Measurements from ENCODE around the gene KRT8.

KRT8 gene

DNA sequence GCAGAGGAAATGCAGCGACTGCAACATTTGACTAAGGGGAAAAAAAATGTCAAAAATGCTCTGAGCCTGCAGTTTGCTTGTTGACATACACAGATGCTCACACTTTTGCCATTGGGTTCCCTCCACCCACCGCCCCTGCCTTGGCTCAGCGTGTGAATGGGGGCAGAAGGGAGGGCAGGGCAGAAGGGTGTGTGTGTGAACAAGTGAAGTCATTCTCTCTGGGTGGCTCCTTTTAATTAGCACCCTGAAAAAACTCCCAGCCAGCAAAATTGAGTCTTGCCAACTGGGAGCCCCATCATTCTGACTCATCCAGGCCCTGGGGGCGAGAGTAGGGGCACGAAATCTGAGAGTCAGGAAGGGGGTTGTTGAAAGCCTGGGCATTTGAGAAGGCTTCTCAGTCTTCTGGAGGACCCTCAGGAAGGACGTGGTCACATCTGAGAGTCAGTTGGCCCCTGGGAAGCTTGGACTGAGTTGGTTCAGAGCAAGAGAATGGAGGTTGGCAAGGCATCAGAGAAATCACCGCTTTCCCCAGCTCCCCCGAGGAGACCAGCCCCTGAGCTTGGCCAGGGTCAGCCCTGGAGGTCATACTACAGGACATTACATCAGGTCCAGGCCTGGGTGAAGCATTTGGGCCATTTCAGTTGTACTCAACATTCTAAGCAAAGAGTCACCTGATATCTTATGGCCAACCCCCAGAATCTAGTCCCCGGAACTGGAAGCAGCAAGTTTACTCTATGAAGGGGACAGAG, 33.4 kb downstream of the KRT8 start:
- H3K27me3 ChIP-seq (ENCODE audit: insufficient read depth, low read length): peaks cover 22% of the 10 kb centered on the region
- H3K27ac ChIP-seq (ENCODE audit: low read depth, low read length): no peak overlapping the region
- no peak overlapping the region for H3K9ac ChIP-seq (ENCODE audit: low read depth, low read length)
- H3K36me3 ChIP-seq (ENCODE audit: insufficient read depth, low read length): no peaks in the 10 kb centered on the region
- WGBS: 66% methylated on average over 9 of the region's 9 CpGs
- no peaks in the 10 kb centered on the region for H3K9me3 ChIP-seq (ENCODE audit: insufficient read depth, low read depth, low read length)
- H3K4me3 ChIP-seq (ENCODE audit: low read length): no peak overlapping the region
- peaks cover 2% of the 10 kb centered on the region; the same call in 1 of the 2 replicates for H3K4me1 ChIP-seq (ENCODE audit: insufficient read depth, low read length)

GRCh38 chr12:52870361-52871290, 34.2 kb downstream of the KRT8 start:
- H3K27me3 ChIP-seq (ENCODE audit: insufficient read depth, low read length): peaks cover 22% of the 10 kb centered on the region
- WGBS: 44% methylated on average over 14 of the region's 14 CpGs
- H3K9ac ChIP-seq (ENCODE audit: low read depth, low read length): no peak overlapping the region
- H3K27ac ChIP-seq (ENCODE audit: low read depth, low read length): no peak overlapping the region
- H3K4me3 ChIP-seq (ENCODE audit: low read length): no peak overlapping the region
- H3K36me3 ChIP-seq (ENCODE audit: insufficient read depth, low read length): no peaks in the 10 kb centered on the region
- no peaks in the 10 kb centered on the region for H3K9me3 ChIP-seq (ENCODE audit: insufficient read depth, low read depth, low read length)
- H3K4me1 ChIP-seq (ENCODE audit: insufficient read depth, low read length): peaks cover 2% of the 10 kb centered on the region; the same call in 1 of the 2 replicates

GRCh38 chr12:52867642-52868041, 37.2 kb downstream of the KRT8 start:
- no peak overlapping the region for H3K4me3 ChIP-seq (ENCODE audit: low read length)
- no peak overlapping the region for H3K9ac ChIP-seq (ENCODE audit: low read depth, low read length)
- no peaks in the 10 kb centered on the region for H3K27me3 ChIP-seq (ENCODE audit: insufficient read depth, low read length)
- WGBS: 70% methylated on average over 9 of the region's 9 CpGs
- H3K9me3 ChIP-seq (ENCODE audit: insufficient read depth, low read depth, low read length): no peaks in the 10 kb centered on the region
- no peaks in the 10 kb centered on the region for H3K36me3 ChIP-seq (ENCODE audit: insufficient read depth, low read length)
- peaks cover 2% of the 10 kb centered on the region; the same call in 1 of the 2 replicates for H3K4me1 ChIP-seq (ENCODE audit: insufficient read depth, low read length)
- H3K27ac ChIP-seq (ENCODE audit: low read depth, low read length): no peak overlapping the region

DNA sequence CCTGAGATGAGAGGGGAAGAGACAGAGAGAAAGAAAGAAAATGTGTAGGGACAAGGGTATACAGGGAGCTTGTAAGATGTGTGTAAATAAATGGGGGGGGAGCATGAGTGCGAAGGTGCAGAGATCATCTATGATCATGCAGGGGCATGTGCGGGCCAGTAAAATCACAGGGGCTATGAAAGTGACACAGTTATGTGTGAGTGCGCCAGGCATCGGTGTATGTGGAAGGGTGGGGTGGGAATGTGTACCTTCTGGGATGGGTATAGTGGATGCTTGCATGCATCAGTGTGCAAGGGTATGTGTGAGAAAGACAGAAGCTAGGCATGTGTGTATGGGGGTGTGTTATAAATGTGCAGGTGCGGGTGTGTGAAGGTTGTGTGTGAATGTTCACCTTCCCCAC, 37.7 kb downstream of the KRT8 start:
- no peaks in the 10 kb centered on the region for H3K27me3 ChIP-seq (ENCODE audit: insufficient read depth, low read length)
- no peak overlapping the region for H3K4me3 ChIP-seq (ENCODE audit: low read length)
- H3K27ac ChIP-seq (ENCODE audit: low read depth, low read length): no peak overlapping the region
- peaks cover 2% of the 10 kb centered on the region; the same call in 1 of the 2 replicates for H3K4me1 ChIP-seq (ENCODE audit: insufficient read depth, low read length)
- 95% methylated on average over 4 of the region's 5 CpGs for WGBS
- H3K36me3 ChIP-seq (ENCODE audit: insufficient read depth, low read length): no peaks in the 10 kb centered on the region
- H3K9me3 ChIP-seq (ENCODE audit: insufficient read depth, low read depth, low read length): no peaks in the 10 kb centered on the region
- H3K9ac ChIP-seq (ENCODE audit: low read depth, low read length): no peak overlapping the region

- Histone ChIP-seq H3K9ac (ENCODE audit: low read depth, low read length) (no peak overlapping the region), H3K9me3 (ENCODE audit: insufficient read depth, low read depth, low read length) (no peaks in the 10 kb centered on the region), H3K27ac (ENCODE audit: low read depth, low read length) (no peak overlapping the region), H3K27me3 (ENCODE audit: insufficient read depth, low read length) (no peaks in the 10 kb centered on the region), H3K36me3 (ENCODE audit: insufficient read depth, low read length) (no peaks in the 10 kb centered on the region), H3K4me3 (ENCODE audit: low read length) (no peak overlapping the region), H3K4me1 (ENCODE audit: insufficient read depth, low read length) (no peaks in the 10 kb centered on the region)
- WGBS: 53% methylated on average over 10 of the region's 10 CpGs
These were observed 39.6 kb downstream of the KRT8 start for GRCh38 chr12:52865090-52865944.

GRCh38 chr12:52862023-52862422, 42.9 kb downstream of the KRT8 start:
- H3K4me3 ChIP-seq (ENCODE audit: low read length): no peak overlapping the region
- 77% methylated on average over 2 of the region's 2 CpGs for WGBS
- H3K36me3 ChIP-seq (ENCODE audit: insufficient read depth, low read length): no peaks in the 10 kb centered on the region
- no peaks in the 10 kb centered on the region for H3K9me3 ChIP-seq (ENCODE audit: insufficient read depth, low read depth, low read length)
- no peaks in the 10 kb centered on the region for H3K27me3 ChIP-seq (ENCODE audit: insufficient read depth, low read length)
- no peaks in the 10 kb centered on the region for H3K4me1 ChIP-seq (ENCODE audit: insufficient read depth, low read length)
- no peak overlapping the region for H3K9ac ChIP-seq (ENCODE audit: low read depth, low read length)
- H3K27ac ChIP-seq (ENCODE audit: low read depth, low read length): no peak overlapping the region

DNA sequence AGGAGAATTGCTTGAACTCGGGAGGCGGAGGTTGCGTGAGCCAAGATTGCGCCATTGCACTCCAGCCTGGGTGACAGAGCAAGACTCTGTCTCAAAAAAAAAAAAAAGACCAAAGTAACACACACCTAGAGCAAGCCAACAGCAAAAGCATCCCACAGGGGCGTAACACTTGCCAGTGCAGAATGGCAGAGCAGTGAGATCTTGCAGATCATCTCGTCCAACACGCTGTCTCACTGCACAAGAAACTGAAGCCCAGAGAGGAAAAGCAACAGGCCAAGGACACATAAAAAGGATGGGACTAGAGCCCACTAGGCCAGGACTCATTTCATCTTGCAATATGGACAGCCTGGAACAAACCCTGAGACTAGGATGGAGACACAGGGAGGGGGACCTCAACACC, 43.4 kb downstream of the KRT8 start:
- Histone ChIP-seq H3K27me3 (ENCODE audit: insufficient read depth, low read length) (no peaks in the 10 kb centered on the region), H3K4me3 (ENCODE audit: low read length) (no peak overlapping the region), H3K27ac (ENCODE audit: low read depth, low read length) (no peak overlapping the region), H3K9ac (ENCODE audit: low read depth, low read length) (no peak overlapping the region), H3K4me1 (ENCODE audit: insufficient read depth, low read length) (no peaks in the 10 kb centered on the region), H3K9me3 (ENCODE audit: insufficient read depth, low read depth, low read length) (no peaks in the 10 kb centered on the region), H3K36me3 (ENCODE audit: insufficient read depth, low read length) (no peaks in the 10 kb centered on the region)
- 95% methylated on average over 7 of the region's 7 CpGs for WGBS

DNA sequence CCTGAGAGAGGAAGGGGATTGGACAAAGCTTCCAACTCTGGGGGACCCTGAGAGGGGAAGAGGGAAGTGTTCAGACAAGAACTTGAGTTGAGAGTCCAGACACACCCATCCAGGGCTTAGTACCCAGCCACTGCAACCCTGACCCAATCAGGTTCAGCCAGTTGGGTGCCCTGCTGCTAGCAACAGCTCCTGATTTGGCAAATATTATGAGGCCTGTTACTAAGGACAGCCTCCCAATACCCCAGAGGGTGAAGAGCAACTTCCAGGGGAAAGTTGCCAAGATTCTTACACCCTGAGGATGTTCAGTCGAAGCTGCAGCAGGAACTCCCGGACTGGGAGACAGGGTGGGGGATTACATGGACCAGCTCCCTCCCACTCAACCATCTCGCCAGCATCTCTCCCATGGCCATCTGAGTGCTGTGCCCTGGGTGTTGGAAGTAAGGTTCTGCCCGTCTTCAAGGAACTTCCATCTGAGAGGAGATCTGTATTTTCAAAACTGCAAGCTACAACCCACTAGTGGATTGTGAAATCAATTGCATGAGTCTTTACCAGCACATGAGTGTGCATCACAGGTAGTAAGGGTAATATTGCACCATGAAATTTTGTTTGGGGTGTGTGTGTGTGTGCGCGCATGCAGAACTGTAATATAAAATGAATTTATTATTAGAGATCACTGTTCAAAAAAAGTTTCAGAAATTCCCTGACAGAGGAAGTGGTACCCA, 44.6 kb downstream of the KRT8 start:
- Histone ChIP-seq H3K4me1 (ENCODE audit: insufficient read depth, low read length) (no peaks in the 10 kb centered on the region), H3K36me3 (ENCODE audit: insufficient read depth, low read length) (no peaks in the 10 kb centered on the region), H3K27me3 (ENCODE audit: insufficient read depth, low read length) (no peaks in the 10 kb centered on the region), H3K9me3 (ENCODE audit: insufficient read depth, low read depth, low read length) (no peaks in the 10 kb centered on the region), H3K4me3 (ENCODE audit: low read length) (no peak overlapping the region), H3K9ac (ENCODE audit: low read depth, low read length) (no peak overlapping the region), H3K27ac (ENCODE audit: low read depth, low read length) (no peak overlapping the region)
- WGBS: 63% methylated on average over 1 of the region's 6 CpGs

GRCh38 chr12:52857500-52857899, 47.4 kb downstream of the KRT8 start:
- no peak overlapping the region for H3K4me3 ChIP-seq (ENCODE audit: low read length)
- no peaks in the 10 kb centered on the region for H3K9me3 ChIP-seq (ENCODE audit: insufficient read depth, low read depth, low read length)
- WGBS: 94% methylated on average over 2 of the region's 3 CpGs
- H3K9ac ChIP-seq (ENCODE audit: low read depth, low read length): no peak overlapping the region
- H3K36me3 ChIP-seq (ENCODE audit: insufficient read depth, low read length): no peaks in the 10 kb centered on the region
- H3K27ac ChIP-seq (ENCODE audit: low read depth, low read length): no peak overlapping the region
- no peaks in the 10 kb centered on the region for H3K4me1 ChIP-seq (ENCODE audit: insufficient read depth, low read length)
- H3K27me3 ChIP-seq (ENCODE audit: insufficient read depth, low read length): no peaks in the 10 kb centered on the region

GRCh38 chr12:52856787-52857186, 48.1 kb downstream of the KRT8 start:
- WGBS: 94% methylated on average over 3 of the region's 3 CpGs
- Histone ChIP-seq H3K27me3 (ENCODE audit: insufficient read depth, low read length) (no peaks in the 10 kb centered on the region), H3K4me1 (ENCODE audit: insufficient read depth, low read length) (no peaks in the 10 kb centered on the region), H3K4me3 (ENCODE audit: low read length) (no peak overlapping the region), H3K27ac (ENCODE audit: low read depth, low read length) (no peak overlapping the region), H3K9me3 (ENCODE audit: insufficient read depth, low read depth, low read length) (no peaks in the 10 kb centered on the region), H3K9ac (ENCODE audit: low read depth, low read length) (no peak overlapping the region), H3K36me3 (ENCODE audit: insufficient read depth, low read length) (no peaks in the 10 kb centered on the region)

Data from HUES64 (cell line).